ENCODE data around the gene ATOH8. TPM values are rescaled to one million over a fixed set of nuclear protein-coding genes. Genes with fewer than 3 reads are reported as not detected.
A peak's percentile ranks its signal among the peaks of the same experiment; 100 is the strongest.

The ATOH8 gene
- total RNA-seq, 1 donor from 2014 or later: not detected

GRCh38 chr2:85801871-85802270 is 48.1 kb downstream of the ATOH8 start:
- Mint-ChIP-seq H3K36me3 (ENCODE audit: low read depth) (no peaks in the 10 kb centered on the region), H3K27ac (no peak overlapping the region), H3K9me3 (peaks cover 11% of the 10 kb centered on the region), H3K4me1 (peaks cover 2% of the 10 kb centered on the region), H3K4me3 (no peak overlapping the region), H3K27me3 (peaks cover 36% of the 10 kb centered on the region)
- intact Hi-C loops (cut with micrococcal nuclease): no loop called here
- DNase-seq (no peak), ATAC-seq (ENCODE audit: low read depth) (no peak)
- POLR2A ChIA-PET: no interaction called here
- TF ChIP-seq, protein P1, sequence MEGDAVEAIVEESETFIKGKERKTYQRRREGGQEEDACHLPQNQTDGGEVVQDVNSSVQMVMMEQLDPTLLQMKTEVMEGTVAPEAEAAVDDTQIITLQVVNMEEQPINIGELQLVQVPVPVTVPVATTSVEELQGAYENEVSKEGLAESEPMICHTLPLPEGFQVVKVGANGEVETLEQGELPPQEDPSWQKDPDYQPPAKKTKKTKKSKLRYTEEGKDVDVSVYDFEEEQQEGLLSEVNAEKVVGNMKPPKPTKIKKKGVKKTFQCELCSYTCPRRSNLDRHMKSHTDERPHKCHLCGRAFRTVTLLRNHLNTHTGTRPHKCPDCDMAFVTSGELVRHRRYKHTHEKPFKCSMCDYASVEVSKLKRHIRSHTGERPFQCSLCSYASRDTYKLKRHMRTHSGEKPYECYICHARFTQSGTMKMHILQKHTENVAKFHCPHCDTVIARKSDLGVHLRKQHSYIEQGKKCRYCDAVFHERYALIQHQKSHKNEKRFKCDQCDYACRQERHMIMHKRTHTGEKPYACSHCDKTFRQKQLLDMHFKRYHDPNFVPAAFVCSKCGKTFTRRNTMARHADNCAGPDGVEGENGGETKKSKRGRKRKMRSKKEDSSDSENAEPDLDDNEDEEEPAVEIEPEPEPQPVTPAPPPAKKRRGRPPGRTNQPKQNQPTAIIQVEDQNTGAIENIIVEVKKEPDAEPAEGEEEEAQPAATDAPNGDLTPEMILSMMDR (IDR thresholded peaks at IDR 0.05): no peak
- CTCF ChIA-PET: interaction anchor here (1.2 kb wide), 1 partner anchor 73 kb away, joined by 5 read pairs; no protein-coding TSS in a partner anchor

DNA sequence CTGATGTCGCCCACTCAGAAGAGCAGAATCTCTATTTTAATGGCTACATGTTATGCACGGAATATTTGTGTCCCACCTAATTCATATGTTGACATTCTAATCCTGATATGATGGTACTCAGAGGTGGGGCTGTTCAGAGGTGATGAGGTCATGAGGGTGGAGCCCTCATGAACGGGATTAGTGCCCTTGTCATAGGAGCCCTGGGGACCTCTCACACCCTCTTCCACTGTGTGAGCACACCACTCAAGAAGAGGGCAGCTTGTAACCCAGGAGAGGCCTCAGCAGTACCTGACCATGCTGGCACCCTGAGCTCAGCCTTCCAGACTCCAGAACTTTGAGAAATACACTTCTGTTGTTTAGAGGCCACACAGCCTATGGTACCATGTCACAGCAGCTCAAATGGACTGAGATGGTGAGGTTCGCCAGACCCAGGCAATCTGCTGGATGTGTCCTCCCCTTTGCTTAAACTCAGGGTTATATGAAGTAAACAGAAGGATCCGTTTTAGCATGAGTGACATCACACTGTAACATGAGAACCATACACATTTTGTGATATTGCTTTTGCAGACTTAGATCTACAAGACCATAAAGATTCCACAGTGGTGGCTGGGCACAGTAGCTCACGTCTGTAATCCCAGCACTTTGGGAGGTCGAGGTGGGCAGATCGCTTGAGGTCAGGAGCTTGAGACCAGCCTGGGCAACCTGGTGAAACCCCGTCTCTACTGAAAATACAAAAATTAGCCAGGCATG is 48.7 kb downstream of the ATOH8 start:
- intact Hi-C loops (cut with micrococcal nuclease): no loop called here
- CTCF ChIA-PET: interaction anchor here (1.2 kb wide), 1 partner anchor 74 kb away, joined by 5 read pairs; no protein-coding TSS in a partner anchor
- H3K27me3 Mint-ChIP-seq: peaks cover 33% of the 10 kb centered on the region
- peaks cover 11% of the 10 kb centered on the region for H3K9me3 Mint-ChIP-seq
- TF ChIP-seq, protein P1 (IDR thresholded peaks at IDR 0.05): no peak
- H3K4me1 Mint-ChIP-seq: peaks cover 2% of the 10 kb centered on the region
- no peak overlapping the region for H3K27ac Mint-ChIP-seq
- H3K4me3 Mint-ChIP-seq: no peak overlapping the region
- POLR2A ChIA-PET: no interaction called here
- no peaks in the 10 kb centered on the region for H3K36me3 Mint-ChIP-seq (ENCODE audit: low read depth)
- DNase-seq (no peak), ATAC-seq (ENCODE audit: low read depth) (no peak)

DNA sequence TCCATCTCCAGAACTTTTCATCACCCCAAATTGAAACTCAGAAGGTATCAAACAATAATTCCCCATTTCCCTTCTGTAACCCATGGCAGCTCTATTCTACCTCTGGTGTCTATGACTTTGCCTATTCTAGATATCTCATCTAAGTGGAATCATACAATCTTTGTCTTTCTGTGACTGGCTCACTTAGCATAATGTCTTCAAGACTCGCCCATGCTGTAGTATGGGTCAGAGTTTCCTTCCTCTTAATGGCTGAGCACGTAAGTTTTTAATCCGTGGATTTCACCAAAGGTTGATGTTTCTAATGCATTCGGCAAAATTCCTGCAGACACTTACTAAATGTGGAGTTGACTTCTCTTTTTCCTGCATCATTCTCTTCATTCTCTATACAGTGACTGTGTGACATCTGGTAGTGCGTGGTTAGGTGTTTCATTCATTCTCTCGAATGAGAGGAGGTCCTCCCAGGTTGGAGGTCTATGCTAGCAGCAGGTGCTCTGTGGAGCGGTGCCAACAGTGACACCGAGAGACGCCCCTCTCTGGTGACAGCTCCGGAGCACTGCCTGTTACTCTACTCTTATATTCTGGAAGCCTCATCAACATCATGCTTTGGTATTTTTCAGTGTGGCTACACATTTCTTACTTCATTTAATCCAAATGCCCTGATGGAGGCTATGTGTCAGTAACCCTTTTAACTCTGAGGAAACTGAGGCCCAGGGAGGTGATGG is 50.1 kb downstream of the ATOH8 start:
- POLR2A ChIA-PET: no interaction called here
- CTCF ChIA-PET: interaction anchor here (1.2 kb wide), 1 partner anchor 10 kb away, joined by 3 read pairs; no protein-coding TSS in a partner anchor
- intact Hi-C loops (cut with micrococcal nuclease): loop anchor here (2.0 kb wide), 1 partner anchor 53 kb away; no protein-coding TSS in a partner anchor
- no peak for DNase-seq
- H3K27me3 Mint-ChIP-seq: peaks cover 26% of the 10 kb centered on the region
- ATAC-seq (ENCODE audit: low read depth): no peak
- H3K27ac Mint-ChIP-seq: no peak overlapping the region
- TF ChIP-seq, protein P1 (IDR thresholded peaks at IDR 0.05): no peak
- H3K9me3 Mint-ChIP-seq: peaks cover 11% of the 10 kb centered on the region
- no peak overlapping the region for H3K4me3 Mint-ChIP-seq
- no peaks in the 10 kb centered on the region for H3K36me3 Mint-ChIP-seq (ENCODE audit: low read depth)
- peaks cover 2% of the 10 kb centered on the region for H3K4me1 Mint-ChIP-seq

DNA sequence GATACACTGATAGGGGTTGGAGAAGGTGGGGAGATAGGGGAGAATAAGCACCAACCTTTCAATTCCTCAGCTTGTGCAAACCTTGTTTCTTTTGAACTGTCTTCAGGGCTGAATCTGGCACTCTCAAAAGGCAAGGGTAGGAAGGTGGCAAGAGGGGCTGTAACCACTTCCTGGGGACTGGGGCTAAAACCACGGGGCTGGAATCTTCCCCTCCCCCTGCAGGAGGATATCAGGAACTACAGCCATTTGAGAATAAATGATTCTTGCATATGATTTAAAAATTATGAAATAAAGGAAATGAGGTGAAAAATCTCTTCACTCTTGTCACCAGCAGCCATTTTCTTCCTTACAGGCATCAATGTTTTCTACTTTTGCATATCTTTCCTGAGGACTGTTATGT is 50.8 kb downstream of the ATOH8 start:
- DNase-seq: no peak
- H3K27ac Mint-ChIP-seq: no peak overlapping the region

More for the DNA sequence above, 50.8 kb downstream of the ATOH8 start:
- H3K27me3 Mint-ChIP-seq: peaks cover 22% of the 10 kb centered on the region
- H3K4me1 Mint-ChIP-seq: peaks cover 2% of the 10 kb centered on the region
- H3K9me3 Mint-ChIP-seq: peaks cover 11% of the 10 kb centered on the region
- ChIA-PET CTCF (interaction anchor here (1.2 kb wide), 1 partner anchor 9 kb away, joined by 3 read pairs; no protein-coding TSS in a partner anchor), POLR2A (no interaction called here)
- TF ChIP-seq, protein P1 (IDR thresholded peaks at IDR 0.05): no peak
- peak; percentile 49 for ATAC-seq (ENCODE audit: low read depth)
- no peak overlapping the region for H3K4me3 Mint-ChIP-seq
- intact Hi-C loops (cut with micrococcal nuclease): loop anchor here (2.0 kb wide), 1 partner anchor 54 kb away; no protein-coding TSS in a partner anchor
- H3K36me3 Mint-ChIP-seq (ENCODE audit: low read depth): no peaks in the 10 kb centered on the region
